Hepatocyte (in vitro differentiated cells): ENCODE data around the gene GDA. TPM values are rescaled to one million over a fixed set of nuclear protein-coding genes. Genes with fewer than 3 reads are reported as not detected.

Source experiments
- DNase-seq: peaks from one replicate; pipeline ENCODE4 v3.0.0-alpha.2; 2016; ENCODE audit warnings: low spot score
- H2AFZ ChIP-seq: fragments of 200-600 bp; sonication (generic); 2 replicates; pipeline ENCODE4 v1.6.0; 2016; ENCODE audit warnings: antibody characterized with exemption, mild to moderate bottlenecking
- H3K27ac ChIP-seq: fragments of 200-600 bp; sonication (generic); 2 replicates; pipeline ENCODE4 v1.5.1; 2016; ENCODE audit warnings: mild to moderate bottlenecking
- H3K27me3 ChIP-seq: fragments of 200-600 bp; sonication (generic); 2 replicates; pipeline ENCODE4 v1.6.1; 2016
- H3K36me3 ChIP-seq: fragments of 200-600 bp; sonication (generic); replicated peaks from 2 replicates; pipeline ENCODE4 v1.5.1; 2016; ENCODE audit warnings: low read depth; ENCODE audit not compliant: insufficient read depth
- H3K4me1 ChIP-seq: fragments of 200-600 bp; sonication (generic); 2 replicates; pipeline ENCODE4 v1.5.1; 2016; ENCODE audit warnings: mild to moderate bottlenecking, moderate library complexity; ENCODE audit not compliant: insufficient read depth
- H3K4me2 ChIP-seq: fragments of 200-600 bp; sonication (generic); 2 replicates; pipeline ENCODE4 v1.6.0; 2016
- H3K4me3 ChIP-seq: fragments of 200-600 bp; sonication (generic); 2 replicates; pipeline ENCODE4 v1.5.1; 2016; ENCODE audit warnings: mild to moderate bottlenecking
- H3K79me2 ChIP-seq: fragments of 200-600 bp; sonication (generic); 2 replicates; pipeline ENCODE4 v1.6.0; 2017; ENCODE audit warnings: mild to moderate bottlenecking
- H3K9me2 ChIP-seq: fragments of 200-600 bp; sonication (generic); replicated peaks from 2 replicates; pipeline ENCODE4 v1.6.0; 2017; ENCODE audit warnings: mild to moderate bottlenecking; ENCODE audit not compliant: insufficient read depth
- H3K9me3 ChIP-seq: fragments of 200-600 bp; sonication (generic); 2 replicates; pipeline ENCODE4 v1.5.1; 2016; ENCODE audit warnings: low read depth, mild to moderate bottlenecking
- H4K20me1 ChIP-seq: fragments of 200-600 bp; sonication (generic); 2 replicates; pipeline ENCODE4 v1.6.0; 2016; ENCODE audit warnings: mild to moderate bottlenecking; ENCODE audit not compliant: insufficient read depth, poor library complexity, severe bottlenecking
- EZH2 ChIP-seq: fragments of 200-600 bp; sonication (generic); IDR thresholded peaks from 2 replicates; pipeline ENCODE4 v1.6.1; 2016; ENCODE audit warnings: antibody characterized with exemption, mild to moderate bottlenecking, borderline replicate concordance
- EZH2phosphoT487 ChIP-seq: fragments of 200-600 bp; sonication (generic); IDR thresholded peaks from one replicate; pipeline ENCODE4 v1.6.1; 2018; ENCODE audit warnings: antibody characterized with exemption, mild to moderate bottlenecking, low read depth, moderate library complexity; ENCODE audit not compliant: unreplicated experiment, severe bottlenecking
- WGBS: methylation state at CpG from one replicate; pipeline ENCODE4 v1.1.6; 2016; ENCODE audit warnings: low lambda C conversion rate; ENCODE audit errors: missing lambda C conversion rate; 5-methylcytosine and 5-hydroxymethylcytosine counted together
- polyA plus RNA-seq: library from polyadenylated mRNA; unstranded; fragments of >200 nt; fragmentation: Nextera tagmentation; extraction: Ambion mirVana; gene quantifications from 2 replicates; pipeline ENCODE4 v1.2.1, GENCODE V29; 2016
- total RNA-seq: library from RNA; depleted of rRNA; stranded (reverse); fragments of >200 nt; gene quantifications from 2 replicates; pipeline ENCODE4 v1.2.3, GENCODE V29; 2014
- TF ChIP-seq, protein P1 (sequence below): fragments of 200-600 bp; sonication (generic); IDR thresholded peaks from 2 replicates; pipeline ENCODE4 v1.5.1; 2016; ENCODE audit warnings: antibody characterized with exemption, mild to moderate bottlenecking; ENCODE audit not compliant: poor library complexity

Gene GDA
- total and polyA plus RNA-seq, 2 experiments from 2014 or later: 14.4 to 23.6 TPM

DNA sequence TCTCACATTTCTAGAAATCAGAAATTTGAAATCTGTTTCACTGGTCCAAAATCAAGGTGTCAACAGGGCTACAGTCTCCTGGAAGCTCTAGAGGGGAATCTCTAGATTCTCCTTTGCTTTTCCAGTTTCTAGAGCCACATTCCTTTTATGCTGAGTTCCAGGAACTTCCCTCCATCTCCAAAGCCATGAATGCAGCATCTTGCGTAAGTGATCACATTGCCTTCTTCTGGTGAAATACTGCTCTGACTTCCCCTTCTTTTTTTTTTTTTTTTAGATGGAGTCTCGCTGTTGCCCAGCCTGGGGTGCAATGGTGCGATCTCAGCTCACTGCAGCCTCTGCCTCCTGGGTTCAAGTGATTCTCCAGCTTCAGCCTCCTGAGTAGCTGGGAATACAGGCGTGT, 23.8 kb downstream of the GDA start:
- no peak for DNase-seq
- Histone ChIP-seq H3K4me1 (no peaks in the 10 kb centered on the region), H3K36me3 (no peaks in the 10 kb centered on the region), H4K20me1 (no peaks in the 10 kb centered on the region), H3K4me3 (no peak overlapping the region), H2AFZ (no peak overlapping the region), H3K27me3 (no peaks in the 10 kb centered on the region), H3K4me2 (no peak overlapping the region), H3K9me2 (no peaks in the 10 kb centered on the region), H3K27ac (no peak overlapping the region), H3K79me2 (no peaks in the 10 kb centered on the region), H3K9me3 (no peaks in the 10 kb centered on the region)
- WGBS: 100% methylated on average over 3 of the region's 4 CpGs
- TF ChIP-seq EZH2 (no peak), EZH2phosphoT487 (no peak)
- TF ChIP-seq, protein P1, sequence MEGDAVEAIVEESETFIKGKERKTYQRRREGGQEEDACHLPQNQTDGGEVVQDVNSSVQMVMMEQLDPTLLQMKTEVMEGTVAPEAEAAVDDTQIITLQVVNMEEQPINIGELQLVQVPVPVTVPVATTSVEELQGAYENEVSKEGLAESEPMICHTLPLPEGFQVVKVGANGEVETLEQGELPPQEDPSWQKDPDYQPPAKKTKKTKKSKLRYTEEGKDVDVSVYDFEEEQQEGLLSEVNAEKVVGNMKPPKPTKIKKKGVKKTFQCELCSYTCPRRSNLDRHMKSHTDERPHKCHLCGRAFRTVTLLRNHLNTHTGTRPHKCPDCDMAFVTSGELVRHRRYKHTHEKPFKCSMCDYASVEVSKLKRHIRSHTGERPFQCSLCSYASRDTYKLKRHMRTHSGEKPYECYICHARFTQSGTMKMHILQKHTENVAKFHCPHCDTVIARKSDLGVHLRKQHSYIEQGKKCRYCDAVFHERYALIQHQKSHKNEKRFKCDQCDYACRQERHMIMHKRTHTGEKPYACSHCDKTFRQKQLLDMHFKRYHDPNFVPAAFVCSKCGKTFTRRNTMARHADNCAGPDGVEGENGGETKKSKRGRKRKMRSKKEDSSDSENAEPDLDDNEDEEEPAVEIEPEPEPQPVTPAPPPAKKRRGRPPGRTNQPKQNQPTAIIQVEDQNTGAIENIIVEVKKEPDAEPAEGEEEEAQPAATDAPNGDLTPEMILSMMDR: no peak

DNA sequence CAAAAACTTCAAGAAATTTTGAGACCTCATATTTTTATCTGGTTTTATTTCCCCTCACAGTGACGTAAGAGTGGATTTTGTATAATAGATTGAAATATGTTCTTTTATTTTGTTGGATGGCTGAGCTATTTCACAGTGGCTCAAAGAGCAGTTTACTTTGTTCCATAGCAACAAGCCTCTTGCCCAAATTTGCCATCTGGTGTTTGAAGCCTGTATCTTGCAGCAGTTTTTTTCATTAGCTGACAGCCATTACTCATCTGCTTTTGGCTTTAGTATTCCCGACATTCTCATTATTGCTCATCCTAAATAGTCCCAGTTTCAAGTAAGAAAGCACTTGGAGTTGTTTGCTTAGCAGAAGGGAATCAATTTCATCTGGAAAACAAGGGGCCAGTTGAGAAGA, 36.3 kb downstream of the GDA start:
- no peak for DNase-seq
- Histone ChIP-seq H3K4me1 (peaks cover 5% of the 10 kb centered on the region), H3K79me2 (no peaks in the 10 kb centered on the region), H3K9me2 (no peaks in the 10 kb centered on the region), H2AFZ (no peak overlapping the region), H3K27ac (no peak overlapping the region), H3K4me2 (no peak overlapping the region), H3K9me3 (no peaks in the 10 kb centered on the region), H4K20me1 (no peaks in the 10 kb centered on the region), H3K4me3 (no peak overlapping the region), H3K27me3 (no peaks in the 10 kb centered on the region), H3K36me3 (no peaks in the 10 kb centered on the region)
- WGBS: 75% methylated on average over 2 of the region's 2 CpGs
- TF ChIP-seq EZH2phosphoT487: no peak
- TF ChIP-seq EZH2: no peak
- TF ChIP-seq, protein P1: no peak

DNA sequence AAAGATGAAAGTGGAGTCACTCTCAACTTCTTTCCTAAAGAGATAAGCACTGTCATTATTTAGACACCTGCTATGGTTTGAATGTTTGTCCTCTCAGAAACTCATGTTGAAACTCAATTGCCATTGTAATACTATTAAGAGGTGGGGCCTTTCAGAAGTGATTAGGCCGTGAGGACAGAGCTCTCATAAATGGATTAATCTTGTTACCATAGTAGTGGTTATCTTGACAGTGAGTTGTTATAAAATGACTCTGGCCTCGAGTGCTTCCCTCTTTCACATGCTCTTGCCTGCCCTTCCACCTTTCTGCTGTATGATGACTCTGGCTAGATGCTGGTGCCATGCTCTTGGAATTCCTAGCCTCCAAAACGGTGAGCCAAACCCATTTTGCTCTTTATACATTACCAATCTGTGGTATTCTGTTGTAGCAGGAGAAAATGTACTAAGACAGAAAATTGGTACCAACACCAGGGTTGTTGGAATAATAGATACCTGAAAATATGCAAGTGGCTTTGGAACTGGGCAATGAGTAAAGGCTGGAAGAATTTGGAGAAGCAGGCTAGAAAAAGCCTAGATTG, 38.0 kb downstream of the GDA start:
- H3K36me3 ChIP-seq: no peaks in the 10 kb centered on the region
- no peaks in the 10 kb centered on the region for H3K79me2 ChIP-seq
- no peaks in the 10 kb centered on the region for H3K9me2 ChIP-seq
- no peak overlapping the region for H3K4me2 ChIP-seq
- H3K4me3 ChIP-seq: no peak overlapping the region
- no peak overlapping the region for H2AFZ ChIP-seq
- H3K27ac ChIP-seq: peak overlapping the region; percentile 73
- H3K9me3 ChIP-seq: no peaks in the 10 kb centered on the region
- peaks cover 5% of the 10 kb centered on the region for H3K4me1 ChIP-seq
- 50% methylated on average over 3 of the region's 3 CpGs for WGBS
- no peaks in the 10 kb centered on the region for H3K27me3 ChIP-seq
- no peaks in the 10 kb centered on the region for H4K20me1 ChIP-seq
- no peak for TF ChIP-seq EZH2
- TF ChIP-seq, protein P1: no peak
- no peak for TF ChIP-seq EZH2phosphoT487
- DNase-seq: peak; percentile 41

DNA sequence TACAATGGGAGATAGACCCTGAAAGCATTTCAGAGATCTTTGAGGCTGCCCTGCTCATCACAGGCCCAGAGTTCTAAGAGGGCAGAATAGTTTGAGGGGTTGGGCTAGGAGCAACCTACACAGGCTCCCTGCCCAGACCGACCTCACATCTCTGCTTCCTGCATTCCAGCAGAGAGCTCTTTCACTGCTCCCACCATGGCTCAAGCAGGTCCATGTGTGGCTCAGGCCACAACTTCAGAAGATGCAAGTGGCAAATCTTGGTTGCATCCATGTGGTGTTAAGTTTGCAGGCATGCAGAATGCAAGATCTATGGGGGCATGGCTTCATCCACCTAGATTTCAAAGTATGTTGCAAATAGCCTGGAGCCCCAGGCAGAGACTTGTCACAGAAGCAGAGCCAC, 39.0 kb downstream of the GDA start:
- Histone ChIP-seq H4K20me1 (no peaks in the 10 kb centered on the region), H3K9me3 (no peaks in the 10 kb centered on the region), H3K36me3 (no peaks in the 10 kb centered on the region), H3K4me3 (no peak overlapping the region), H3K27ac (no peak overlapping the region), H3K9me2 (no peaks in the 10 kb centered on the region), H3K4me2 (no peak overlapping the region), H2AFZ (no peak overlapping the region), H3K79me2 (no peaks in the 10 kb centered on the region), H3K27me3 (no peaks in the 10 kb centered on the region), H3K4me1 (peaks cover 5% of the 10 kb centered on the region)
- TF ChIP-seq EZH2phosphoT487: no peak
- TF ChIP-seq EZH2: no peak
- TF ChIP-seq, protein P1: no peak
- DNase-seq: no peak
- WGBS: 70% methylated on average over 1 of the region's 1 CpG
